Measurements from ENCODE around the gene PRM3.

PRM3 gene

GRCh38 chr16:11315510-11315909 lies 42.1 kb upstream of the PRM3 start:
- TF ChIP-seq, protein P1, sequence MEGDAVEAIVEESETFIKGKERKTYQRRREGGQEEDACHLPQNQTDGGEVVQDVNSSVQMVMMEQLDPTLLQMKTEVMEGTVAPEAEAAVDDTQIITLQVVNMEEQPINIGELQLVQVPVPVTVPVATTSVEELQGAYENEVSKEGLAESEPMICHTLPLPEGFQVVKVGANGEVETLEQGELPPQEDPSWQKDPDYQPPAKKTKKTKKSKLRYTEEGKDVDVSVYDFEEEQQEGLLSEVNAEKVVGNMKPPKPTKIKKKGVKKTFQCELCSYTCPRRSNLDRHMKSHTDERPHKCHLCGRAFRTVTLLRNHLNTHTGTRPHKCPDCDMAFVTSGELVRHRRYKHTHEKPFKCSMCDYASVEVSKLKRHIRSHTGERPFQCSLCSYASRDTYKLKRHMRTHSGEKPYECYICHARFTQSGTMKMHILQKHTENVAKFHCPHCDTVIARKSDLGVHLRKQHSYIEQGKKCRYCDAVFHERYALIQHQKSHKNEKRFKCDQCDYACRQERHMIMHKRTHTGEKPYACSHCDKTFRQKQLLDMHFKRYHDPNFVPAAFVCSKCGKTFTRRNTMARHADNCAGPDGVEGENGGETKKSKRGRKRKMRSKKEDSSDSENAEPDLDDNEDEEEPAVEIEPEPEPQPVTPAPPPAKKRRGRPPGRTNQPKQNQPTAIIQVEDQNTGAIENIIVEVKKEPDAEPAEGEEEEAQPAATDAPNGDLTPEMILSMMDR (IDR thresholded peaks at IDR 0.05), result no peak

DNA sequence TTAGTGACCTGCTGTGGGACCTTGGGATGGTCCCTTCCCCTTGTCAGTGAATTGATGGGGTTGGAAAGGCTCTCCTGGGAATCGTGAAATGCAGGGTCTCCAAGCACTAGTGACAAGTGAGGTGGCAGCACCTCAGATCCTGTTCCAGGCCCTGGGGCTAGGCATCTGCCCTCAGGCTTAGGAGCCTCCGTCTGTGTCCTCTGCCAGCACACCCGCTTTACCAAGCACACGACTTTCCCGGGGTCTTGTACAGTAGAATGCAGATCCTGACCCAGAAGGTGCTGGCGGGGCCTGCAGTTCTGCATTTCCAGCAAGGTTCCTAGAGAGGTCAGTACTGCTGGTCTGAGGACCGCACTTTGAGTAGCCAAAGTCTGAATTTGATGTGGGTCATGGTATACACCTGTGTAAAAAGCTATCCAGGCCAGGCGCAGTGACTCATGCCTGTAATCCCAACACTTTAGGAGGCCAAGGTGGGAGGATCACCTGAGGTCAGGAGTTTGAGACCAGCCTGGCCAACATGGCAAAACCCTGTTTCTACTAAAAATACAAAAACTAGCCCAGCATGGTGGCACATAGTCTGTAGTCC lies 41.0 kb upstream of the PRM3 start:
- TF ChIP-seq, protein P1 (IDR thresholded peaks at IDR 0.05), result no peak

DNA sequence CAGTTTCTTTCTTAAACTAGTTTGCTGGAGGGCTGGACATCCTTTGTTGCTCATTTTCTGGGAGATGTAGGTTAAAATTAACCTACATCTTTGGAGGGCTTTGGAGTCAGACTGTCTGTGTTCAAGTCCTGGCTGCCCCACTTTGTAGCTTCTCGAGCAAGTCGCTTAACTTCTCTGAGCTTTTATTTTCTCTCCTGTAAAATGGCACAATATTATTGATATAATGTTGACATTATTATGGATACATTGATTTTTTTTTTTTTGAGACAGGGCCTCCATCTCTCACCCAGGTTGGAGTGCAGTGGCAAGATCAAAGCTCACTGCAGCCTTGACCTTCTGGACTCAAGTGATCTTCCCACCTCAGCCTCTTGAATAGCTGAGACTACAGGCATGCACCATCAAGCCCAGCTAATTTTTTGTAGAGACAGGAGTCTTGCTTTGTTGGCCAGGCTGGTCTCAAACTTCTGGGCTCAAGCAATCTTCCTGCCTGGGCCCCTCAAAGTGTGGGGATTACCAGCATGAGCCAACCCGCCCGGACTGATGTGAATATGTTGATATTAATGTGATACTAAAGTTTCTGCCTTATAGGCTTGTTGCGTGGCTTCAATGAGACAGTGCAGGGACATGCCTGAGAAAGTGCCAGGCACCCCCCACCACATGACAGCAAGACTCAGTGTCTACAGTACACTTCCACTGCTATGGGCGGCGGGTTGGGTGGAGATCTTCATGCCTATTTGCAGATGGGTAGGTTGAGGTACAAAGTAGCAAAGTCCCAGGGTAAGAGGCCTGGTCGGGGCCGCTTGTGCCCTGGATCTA lies 40.3 kb upstream of the PRM3 start:
- TF ChIP-seq, protein P1 (IDR thresholded peaks at IDR 0.05), result no peak

- TF ChIP-seq, protein P1 (IDR thresholded peaks at IDR 0.05), result no peak
These were observed 39.5 kb upstream of the PRM3 start for GRCh38 chr16:11312718-11313492.

GRCh38 chr16:11310997-11311561 lies 37.6 kb upstream of the PRM3 start:
- TF ChIP-seq, protein P1 (IDR thresholded peaks at IDR 0.05), result no peak

DNA sequence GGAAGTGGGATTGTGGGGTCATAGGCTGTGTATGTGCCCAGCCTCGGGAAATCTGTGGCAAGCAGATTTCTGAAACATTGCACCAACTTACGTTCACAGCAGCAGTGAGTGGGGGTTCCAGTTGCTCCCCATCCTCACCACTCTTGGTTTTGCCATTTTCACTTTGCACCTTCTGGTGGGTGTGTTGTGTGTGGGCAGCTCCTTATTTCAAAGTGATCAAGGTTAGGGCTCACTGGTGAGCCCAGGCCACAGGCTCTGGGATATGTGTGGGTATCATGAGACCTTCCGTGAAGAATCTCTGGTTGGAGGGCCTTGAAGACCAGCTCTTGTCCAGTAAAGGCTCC lies 37.2 kb upstream of the PRM3 start:
- TF ChIP-seq, protein P1 (IDR thresholded peaks at IDR 0.05), result no peak

DNA sequence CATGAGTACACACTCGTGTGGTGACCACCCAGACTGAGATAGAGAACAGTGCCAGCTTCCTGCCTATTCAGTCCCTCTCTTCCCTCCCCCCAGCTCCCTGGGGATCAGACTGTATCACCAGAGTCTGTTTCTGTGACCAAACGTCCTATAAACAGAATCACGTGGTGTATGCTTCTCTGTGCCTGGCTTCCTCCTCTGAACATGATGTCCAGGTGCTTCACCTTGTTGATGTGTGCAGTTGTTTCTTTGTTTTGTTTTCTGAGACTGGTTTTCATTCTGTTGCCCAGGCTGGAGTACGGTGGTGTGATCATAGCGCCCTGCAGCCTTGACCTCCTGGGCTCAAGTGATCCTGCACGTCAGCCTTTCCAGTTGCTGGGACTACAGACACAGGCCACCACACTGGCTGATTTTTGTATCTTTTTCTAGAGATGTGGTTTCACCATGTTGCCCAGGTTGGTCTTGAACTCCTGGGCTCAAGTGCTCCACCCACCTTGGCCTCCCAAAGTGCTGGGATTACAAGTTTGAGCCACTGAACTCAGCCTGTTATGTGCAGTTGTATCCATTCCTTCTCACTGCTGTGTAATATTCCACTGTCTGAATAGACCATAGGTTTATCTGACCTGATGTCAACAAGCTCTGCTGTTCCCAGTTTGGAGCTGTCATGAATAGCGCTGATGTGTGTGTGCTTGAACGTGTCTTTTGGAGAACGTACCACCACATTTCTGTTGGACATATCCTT lies 36.6 kb upstream of the PRM3 start:
- TF ChIP-seq, protein P1 (IDR thresholded peaks at IDR 0.05), result no peak
